ENCODE data around the gene ZDHHC12. TPM values are rescaled to one million over a fixed set of nuclear protein-coding genes. Genes with fewer than 3 reads are reported as not detected.

ZDHHC12 gene
- total and polyA plus RNA-seq, 2 of the 13 experiments (the other 11 are each of a cell fraction or from before 2014, with no cell fraction given): 25.4 to 28.0 TPM

- TF ChIP-seq SIN3A (IDR thresholded peaks at IDR 0.05; ENCODE audit: borderline replicate concordance, low read depth, low read length): peak; percentile 74; the same call in 1 of the 2 replicates
- TF ChIP-seq ATF7-NPFF (CRISPR knock-in tag; IDR thresholded peaks at IDR 0.05; ENCODE audit: low read depth): peak; percentile 74
- TF ChIP-seq CEBPG (CRISPR knock-in tag; IDR thresholded peaks at IDR 0.05): peak; percentile 51
- TF ChIP-seq ZNF83 (CRISPR knock-in tag; IDR thresholded peaks at IDR 0.05; ENCODE audit: borderline replicate concordance): peak; percentile 56; the same call in 1 of the 2 replicates
- peak; percentile 96 for TF ChIP-seq GATAD1 (CRISPR knock-in tag; IDR thresholded peaks at IDR 0.05)
- peak; percentile 99 for TF ChIP-seq GABPB1 (CRISPR knock-in tag; IDR thresholded peaks at IDR 0.05)
- peak; percentile 89 for TF ChIP-seq CCDC6 (CRISPR knock-in tag; IDR thresholded peaks at IDR 0.05)
- peak; percentile 81 for TF ChIP-seq ATF2 (CRISPR knock-in tag; IDR thresholded peaks at IDR 0.05)
- peak; percentile 57 for TF ChIP-seq PAXIP1 (CRISPR knock-in tag; conservative IDR thresholded peaks at IDR 0.05)
- TF ChIP-seq GPBP1L1 (CRISPR knock-in tag; IDR thresholded peaks at IDR 0.05): no peak
- TF ChIP-seq ZNF567 (CRISPR knock-in tag; IDR thresholded peaks at IDR 0.05; ENCODE audit: borderline replicate concordance): peak; percentile 86; the same call in 1 of the 2 replicates
- peak; percentile 83; the same call in 1 of the 2 replicates for TF ChIP-seq ZNF580 (CRISPR knock-in tag; IDR thresholded peaks at IDR 0.05; ENCODE audit: borderline replicate concordance, low read depth)
- TF ChIP-seq ZNF761 (CRISPR knock-in tag; conservative IDR thresholded peaks at IDR 0.05): peak; percentile 73; the same call in 1 of the 2 replicates
- TF ChIP-seq ZNF644 (CRISPR knock-in tag; IDR thresholded peaks at IDR 0.05; ENCODE audit: low read depth): no peak
- TF ChIP-seq JUND (CRISPR knock-in tag; IDR thresholded peaks at IDR 0.05): 0 out of 2 replicates have a peak, but pooled peaks have one; percentile 51
- no peak for TF ChIP-seq CENPX (CRISPR knock-in tag; IDR thresholded peaks at IDR 0.05)
- TF ChIP-seq ZNF670 (CRISPR knock-in tag; IDR thresholded peaks at IDR 0.05; ENCODE audit: borderline replicate concordance): 0 out of 2 replicates have a peak, but pooled peaks have one; percentile 75
- TF ChIP-seq ZNF891 (CRISPR knock-in tag; IDR thresholded peaks at IDR 0.05): peak; percentile 69; the same call in 1 of the 2 replicates
- 0 out of 2 replicates have a peak, but pooled peaks have one; percentile 66 for TF ChIP-seq ZBTB33 (CRISPR knock-in tag; IDR thresholded peaks at IDR 0.05)
- TF ChIP-seq SP2 (CRISPR knock-in tag; IDR thresholded peaks at IDR 0.05): peak; percentile 60
- TF ChIP-seq ONECUT2 (CRISPR knock-in tag; IDR thresholded peaks at IDR 0.05): no peak
These were observed 48.0 kb upstream of the ZDHHC12 start, which contains the start of gene ZER1 (continued) for GRCh38 chr9:128771745-128772519.

Measured in HepG2 (cell line).